Right ventricle myocardium superior (tissue), 1 donor: ENCODE results near the gene CERCAM. TPM values are rescaled to one million over a fixed set of nuclear protein-coding genes. Genes with fewer than 3 reads are reported as not detected.

Experiments
- ATAC-seq: fragments of 200-7000 bp; cut with Tn5 transposase; one replicate; pipeline ENCODE4 v1.9.1; 2020; ENCODE audit warnings: mild to moderate bottlenecking; ENCODE audit not compliant: poor library complexity
- DNase-seq: peaks from one replicate; pipeline ENCODE4 v3.0.0-alpha.2; 2020
- intact Hi-C: fragments of 100-400 bp; cut with DNase I; formaldehyde crosslinking; loops from one replicate; pipeline ENCODE4 v1.11.2; 2022
- microRNA-seq: library from miRNA; unstranded; fragments of <30 nt; microRNA quantifications from one replicate; pipeline ENCODE4 v1.2.0, GENCODE V29; 2020
- total RNA-seq: library from RNA; stranded (reverse); fragmentation: NEBNext Ultra II Directional; extraction: Animal tissue kit (Norgen Biotek cat#: 25700); gene quantifications from one replicate; pipeline ENCODE4 v1.2.1, GENCODE V29; 2021
- donor health status: DM: no; HTN: yes; CAD: no; lungs with severe emphysema.

The CERCAM gene
- total RNA-seq, 1 donor from 2014 or later = 7.2 TPM

DNA sequence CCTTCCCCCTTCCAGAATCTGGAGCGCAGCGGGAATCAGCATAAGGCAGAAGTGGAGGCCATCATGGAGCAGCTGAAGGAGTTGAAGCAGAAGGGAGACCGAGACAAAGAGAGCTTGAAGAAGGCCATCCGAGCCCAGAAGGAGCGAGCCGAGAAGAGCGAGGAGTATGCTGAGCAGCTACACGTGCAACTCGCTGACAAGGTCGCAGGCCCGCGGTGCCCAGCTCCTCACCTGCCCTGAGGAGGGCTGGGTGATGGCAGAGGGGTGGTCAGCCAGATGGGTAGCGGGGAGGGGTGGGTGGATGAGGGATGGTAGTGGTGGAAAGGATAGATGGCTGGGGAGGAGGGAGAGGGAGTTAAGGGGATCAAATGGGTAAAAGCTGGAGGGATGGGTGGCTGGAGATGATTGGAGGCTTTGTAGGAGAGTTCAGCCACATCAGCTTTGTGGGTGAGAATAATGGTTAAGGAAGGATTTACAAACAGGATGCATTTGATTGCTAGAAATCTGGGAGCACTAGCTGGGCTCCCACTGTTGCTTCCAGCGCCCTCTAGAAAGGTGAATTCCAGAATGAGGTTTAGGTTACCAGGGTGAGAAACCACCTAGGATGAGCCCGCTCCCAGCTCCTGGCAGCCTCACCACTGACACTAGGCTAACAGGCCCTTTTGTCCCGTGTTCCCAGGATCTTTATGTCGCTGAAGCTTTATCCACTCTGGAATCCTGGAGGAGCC is 64.2 kb downstream of the CERCAM start:
- DNase-seq (no peak), ATAC-seq (no peak)
- intact Hi-C loops = no loop called here

- DNase-seq = no peak
- no peak for ATAC-seq
- intact Hi-C loops = no loop called here
Measured at GRCh38 chr9:128485414-128485855, 64.8 kb downstream of the CERCAM start.

- intact Hi-C loops = no loop called here
- ATAC-seq (no peak), DNase-seq (no peak)
Measured at GRCh38 chr9:128486201-128486600, 65.5 kb downstream of the CERCAM start.

Small RNA genes within 50 kb of the gene (microRNA-seq; reads per million reads assigned to microRNA genes)
- gene MIR219B = not detected

Other genes with a start within 250 kb of the CERCAM start
- 75.3 TPM for gene CIZ1, start 229.3 kb upstream of the CERCAM start, total RNA-seq
- gene DNM1, start 217.5 kb upstream of the CERCAM start, total RNA-seq = 7.0 TPM
- gene GOLGA2, start 144.8 kb upstream of the CERCAM start, total RNA-seq = 77.7 TPM
- gene SWI5, start 144.6 kb upstream of the CERCAM start, total RNA-seq = 16.3 TPM
- gene TRUB2, start 98.4 kb upstream of the CERCAM start, total RNA-seq = 35.5 TPM
- 29.5 TPM for gene COQ4, start 98.0 kb upstream of the CERCAM start, total RNA-seq
- gene SLC27A4, start 80.3 kb upstream of the CERCAM start, total RNA-seq = 19.0 TPM
- gene URM1, start 49.5 kb upstream of the CERCAM start, total RNA-seq = 56.9 TPM
- 12.0 TPM for gene ODF2, start 35.1 kb downstream of the CERCAM start, total RNA-seq
- 18.7 TPM for gene GLE1, start 83.9 kb downstream of the CERCAM start, total RNA-seq
- gene SPTAN1, start 131.7 kb downstream of the CERCAM start, total RNA-seq = 203 TPM
- gene DYNC2I2, start 236.0 kb downstream of the CERCAM start, total RNA-seq = 40.0 TPM